ENCODE data around the gene MTFR1L.

Gene MTFR1L

DNA sequence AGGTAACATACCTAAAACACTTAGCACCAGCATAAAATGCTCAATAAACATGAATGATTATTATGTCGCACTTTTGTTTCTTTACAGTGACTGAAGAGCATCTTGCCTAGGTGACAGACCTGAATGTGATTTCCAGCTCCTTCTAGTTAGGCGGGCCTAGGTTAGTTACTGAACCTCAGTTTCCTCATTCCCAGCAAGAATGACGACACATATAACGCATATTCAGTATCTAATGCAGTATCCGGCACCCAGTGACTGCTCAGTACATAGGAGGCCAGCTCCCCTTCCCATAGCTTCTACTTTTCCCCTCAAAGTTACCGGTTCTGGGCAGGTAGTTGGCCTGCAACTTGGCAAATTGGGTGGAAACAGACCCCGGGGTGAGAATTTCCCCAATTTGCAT, 38.7 kb downstream of the MTFR1L start:
- TF ChIP-seq, protein P1, sequence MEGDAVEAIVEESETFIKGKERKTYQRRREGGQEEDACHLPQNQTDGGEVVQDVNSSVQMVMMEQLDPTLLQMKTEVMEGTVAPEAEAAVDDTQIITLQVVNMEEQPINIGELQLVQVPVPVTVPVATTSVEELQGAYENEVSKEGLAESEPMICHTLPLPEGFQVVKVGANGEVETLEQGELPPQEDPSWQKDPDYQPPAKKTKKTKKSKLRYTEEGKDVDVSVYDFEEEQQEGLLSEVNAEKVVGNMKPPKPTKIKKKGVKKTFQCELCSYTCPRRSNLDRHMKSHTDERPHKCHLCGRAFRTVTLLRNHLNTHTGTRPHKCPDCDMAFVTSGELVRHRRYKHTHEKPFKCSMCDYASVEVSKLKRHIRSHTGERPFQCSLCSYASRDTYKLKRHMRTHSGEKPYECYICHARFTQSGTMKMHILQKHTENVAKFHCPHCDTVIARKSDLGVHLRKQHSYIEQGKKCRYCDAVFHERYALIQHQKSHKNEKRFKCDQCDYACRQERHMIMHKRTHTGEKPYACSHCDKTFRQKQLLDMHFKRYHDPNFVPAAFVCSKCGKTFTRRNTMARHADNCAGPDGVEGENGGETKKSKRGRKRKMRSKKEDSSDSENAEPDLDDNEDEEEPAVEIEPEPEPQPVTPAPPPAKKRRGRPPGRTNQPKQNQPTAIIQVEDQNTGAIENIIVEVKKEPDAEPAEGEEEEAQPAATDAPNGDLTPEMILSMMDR (IDR thresholded peaks at IDR 0.05; ENCODE audit: low read length), result no peak
- no peak for TF ChIP-seq EZH2 (IDR thresholded peaks at IDR 0.05; ENCODE audit: borderline replicate concordance, low read length)
- Histone ChIP-seq H3K36me3 (ENCODE audit: insufficient read depth, low read length) (no peaks in the 10 kb centered on the region; the same call in 1 of the 2 replicates), H3K9me3 (ENCODE audit: low read length) (no peaks in the 10 kb centered on the region), H3K4me2 (ENCODE audit: low read length) (peak overlapping the region; percentile 100), H2AFZ (ENCODE audit: low read length) (no peak overlapping the region), H3K79me2 (ENCODE audit: insufficient read depth, low read length) (peaks cover 16% of the 10 kb centered on the region), H3K4me1 (ENCODE audit: insufficient read depth, low read length, severe bottlenecking) (peaks cover 13% of the 10 kb centered on the region), H3K4me3 (ENCODE audit: low read depth, low read length, poor library complexity, severe bottlenecking) (peak overlapping the region; percentile 97), H3K27me3 (ENCODE audit: insufficient read depth, low read length) (no peaks in the 10 kb centered on the region), H3K27ac (ENCODE audit: low read depth, low read length, poor library complexity, severe bottlenecking) (peak overlapping the region; percentile 20), H3F3A (ENCODE audit: insufficient read depth, low read length) (no peaks in the 10 kb centered on the region), H3K9ac (ENCODE audit: low read length) (peak overlapping the region; percentile 93), H3K9me2 (ENCODE audit: low read depth, low read length) (no peaks in the 10 kb centered on the region), H4K20me1 (ENCODE audit: insufficient read depth, low read length) (no peaks in the 10 kb centered on the region)

DNA sequence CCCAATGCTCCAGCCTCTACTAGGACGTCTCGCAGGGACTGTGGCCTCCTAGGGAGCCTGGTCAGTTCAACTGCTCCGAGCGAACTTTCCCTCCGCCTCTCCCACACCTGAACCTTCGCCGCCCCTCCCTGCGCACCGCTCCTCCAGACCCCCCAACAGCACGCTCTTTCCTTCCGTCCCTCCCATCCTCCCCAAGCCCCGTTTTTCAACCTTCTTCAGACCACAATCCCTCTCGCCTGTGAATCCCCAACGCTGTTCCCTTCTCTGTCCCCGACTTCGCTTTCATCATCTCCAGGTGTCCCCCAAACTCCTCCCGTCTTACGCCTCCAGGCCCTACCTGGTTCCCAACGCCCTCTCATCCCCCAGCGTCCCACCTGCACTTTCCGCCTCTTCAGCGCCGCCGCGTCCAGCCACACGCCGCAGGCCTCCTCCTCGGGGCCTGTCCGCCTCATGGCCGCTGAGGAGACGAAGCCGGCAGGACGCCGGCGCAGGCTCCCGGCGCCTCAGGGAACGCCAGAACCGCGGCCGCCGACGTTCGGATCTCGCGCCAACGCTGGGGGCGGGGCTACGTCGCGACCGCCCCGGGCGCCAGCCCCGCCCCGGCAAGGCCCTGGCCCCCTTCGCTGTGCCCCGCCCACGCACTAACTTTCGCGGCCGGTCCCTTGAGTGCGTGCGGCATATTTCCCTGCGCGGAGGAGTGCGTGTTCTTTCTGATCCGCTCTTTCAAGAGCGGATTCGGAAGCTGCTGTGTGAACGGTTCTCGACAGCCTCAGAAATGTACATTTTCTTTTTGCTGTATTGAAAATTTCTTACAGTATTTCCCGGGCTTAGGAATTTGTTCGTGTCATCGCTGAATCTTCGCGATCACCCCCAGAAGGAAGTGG, 39.4 kb downstream of the MTFR1L start, which contains the start of gene AUNIP:
Gene AUNIP, minus strand, starts transcription at position 552 of the 884 bp plus-strand sequence. Its CDS starts 100 bp downstream, at position 452.
- H3K4me1 ChIP-seq (ENCODE audit: insufficient read depth, low read length, severe bottlenecking), result peaks cover 13% of the 10 kb centered on the region
- H3K9me2 ChIP-seq (ENCODE audit: low read depth, low read length), result no peaks in the 10 kb centered on the region
- no peaks in the 10 kb centered on the region for H4K20me1 ChIP-seq (ENCODE audit: insufficient read depth, low read length)
- H3K9ac ChIP-seq (ENCODE audit: low read length), result peak within 1 kb of the TSS; percentile 93
- peak within 1 kb of the TSS; percentile 20 for H3K27ac ChIP-seq (ENCODE audit: low read depth, low read length, poor library complexity, severe bottlenecking)
- no peaks in the 10 kb centered on the region for H3F3A ChIP-seq (ENCODE audit: insufficient read depth, low read length)
- H3K79me2 ChIP-seq (ENCODE audit: insufficient read depth, low read length), result peaks cover 14% of the 10 kb centered on the region
- TF ChIP-seq, protein P1 (IDR thresholded peaks at IDR 0.05; ENCODE audit: low read length), result no peak
- no peak for TF ChIP-seq EZH2 (IDR thresholded peaks at IDR 0.05; ENCODE audit: borderline replicate concordance, low read length)
- H3K4me3 ChIP-seq (ENCODE audit: low read depth, low read length, poor library complexity, severe bottlenecking), result peak within 1 kb of the TSS; percentile 97
- no peaks in the 10 kb centered on the region for H3K9me3 ChIP-seq (ENCODE audit: low read length)
- H3K27me3 ChIP-seq (ENCODE audit: insufficient read depth, low read length), result no peaks in the 10 kb centered on the region
- no peaks in the 10 kb centered on the region; the same call in 1 of the 2 replicates for H3K36me3 ChIP-seq (ENCODE audit: insufficient read depth, low read length)
- peak within 1 kb of the TSS; percentile 68; the same call in 1 of the 2 replicates for H2AFZ ChIP-seq (ENCODE audit: low read length)
- peak within 1 kb of the TSS; percentile 100 for H3K4me2 ChIP-seq (ENCODE audit: low read length)

DNA sequence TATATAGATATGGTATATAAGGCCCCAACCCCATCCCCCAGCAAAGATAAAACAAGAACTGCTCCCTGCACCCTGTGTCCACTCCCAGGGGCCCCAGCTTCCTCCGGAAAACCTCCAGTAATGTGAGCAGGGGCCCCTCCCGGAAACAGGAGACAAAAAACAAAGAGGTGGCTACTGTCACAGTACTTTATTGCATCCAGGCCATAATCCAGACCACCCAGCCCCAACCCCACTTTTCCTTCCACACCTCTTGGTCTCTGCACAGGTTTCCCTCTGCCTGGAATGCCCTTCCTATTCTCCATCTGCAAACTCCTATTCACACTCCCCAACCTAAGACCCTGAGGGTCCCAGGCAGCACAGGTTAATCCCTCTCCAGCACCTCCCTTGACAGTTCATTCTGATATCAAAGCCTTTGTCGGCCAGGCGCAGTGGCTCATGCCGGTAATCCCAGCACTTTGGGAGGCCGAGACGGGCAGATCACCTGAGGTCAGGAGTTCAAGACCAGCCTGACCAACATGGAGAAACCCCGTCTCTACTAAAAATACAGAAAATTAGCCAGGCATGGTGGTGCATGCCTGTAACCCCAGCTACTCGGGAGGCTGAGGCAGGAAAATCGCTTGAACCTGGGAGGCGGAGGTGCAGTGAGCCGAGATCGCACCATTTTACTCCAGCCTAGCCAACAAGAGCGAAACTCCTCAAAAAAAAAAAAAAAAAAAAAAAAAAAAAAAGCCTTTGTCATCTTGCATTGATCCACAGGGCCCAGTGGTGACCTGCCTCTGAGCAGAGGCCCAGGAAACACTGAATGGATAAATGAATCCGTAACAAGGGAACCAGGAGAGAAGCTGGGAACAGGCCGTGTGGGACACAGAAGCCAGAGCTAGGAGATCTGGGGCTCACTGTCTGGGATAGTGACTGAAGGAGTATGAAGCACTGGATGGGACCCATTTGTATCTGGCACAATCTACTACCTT, 41.8 kb downstream of the MTFR1L start:
- H2AFZ ChIP-seq (ENCODE audit: low read length), result no peak overlapping the region
- no peak overlapping the region for H3K9ac ChIP-seq (ENCODE audit: low read length)
- H3K4me2 ChIP-seq (ENCODE audit: low read length), result no peak overlapping the region
- peaks cover 13% of the 10 kb centered on the region for H3K4me1 ChIP-seq (ENCODE audit: insufficient read depth, low read length, severe bottlenecking)
- no peaks in the 10 kb centered on the region for H3K9me2 ChIP-seq (ENCODE audit: low read depth, low read length)
- peaks cover 10% of the 10 kb centered on the region for H3K79me2 ChIP-seq (ENCODE audit: insufficient read depth, low read length)
- H3K27me3 ChIP-seq (ENCODE audit: insufficient read depth, low read length), result no peaks in the 10 kb centered on the region
- H3K27ac ChIP-seq (ENCODE audit: low read depth, low read length, poor library complexity, severe bottlenecking), result no peak overlapping the region
- H4K20me1 ChIP-seq (ENCODE audit: insufficient read depth, low read length), result no peaks in the 10 kb centered on the region
- no peak for TF ChIP-seq EZH2 (IDR thresholded peaks at IDR 0.05; ENCODE audit: borderline replicate concordance, low read length)
- TF ChIP-seq, protein P1 (IDR thresholded peaks at IDR 0.05; ENCODE audit: low read length), result no peak
- no peaks in the 10 kb centered on the region for H3F3A ChIP-seq (ENCODE audit: insufficient read depth, low read length)
- H3K36me3 ChIP-seq (ENCODE audit: insufficient read depth, low read length), result no peaks in the 10 kb centered on the region; the same call in 1 of the 2 replicates
- H3K9me3 ChIP-seq (ENCODE audit: low read length), result no peaks in the 10 kb centered on the region
- H3K4me3 ChIP-seq (ENCODE audit: low read depth, low read length, poor library complexity, severe bottlenecking), result no peak overlapping the region
